ENCODE data around the gene SLC4A4. TPM values are rescaled to one million over a fixed set of nuclear protein-coding genes. Genes with fewer than 3 reads are reported as not detected.

SLC4A4 gene
- total and polyA plus RNA-seq, 12 donors: 0.24 to 1.5 (median 0.59) TPM

- no peak overlapping the region for H3K27ac ChIP-seq
- no peak overlapping the region for H3K4me3 ChIP-seq
- no peaks in the 10 kb centered on the region for H3K27me3 ChIP-seq
- DNase-seq: no peak
- H3K4me1 ChIP-seq (replicated peaks in 1 of 2): no peaks in the 10 kb centered on the region
- H3K9me3 ChIP-seq (replicated peaks in 1 of 3): no peaks in the 10 kb centered on the region
- intact Hi-C loops (cut with DNase I): no loop called here
- TF ChIP-seq CTCF (IDR thresholded peaks at IDR 0.05) (no peak), POLR2A (IDR thresholded peaks at IDR 0.05) (no peak)
- H3K36me3 ChIP-seq (replicated peaks in 1 of 2): no peaks in the 10 kb centered on the region
Measured at GRCh38 chr4:71609651-71610050, 270.8 kb downstream of the SLC4A4 start.

DNA sequence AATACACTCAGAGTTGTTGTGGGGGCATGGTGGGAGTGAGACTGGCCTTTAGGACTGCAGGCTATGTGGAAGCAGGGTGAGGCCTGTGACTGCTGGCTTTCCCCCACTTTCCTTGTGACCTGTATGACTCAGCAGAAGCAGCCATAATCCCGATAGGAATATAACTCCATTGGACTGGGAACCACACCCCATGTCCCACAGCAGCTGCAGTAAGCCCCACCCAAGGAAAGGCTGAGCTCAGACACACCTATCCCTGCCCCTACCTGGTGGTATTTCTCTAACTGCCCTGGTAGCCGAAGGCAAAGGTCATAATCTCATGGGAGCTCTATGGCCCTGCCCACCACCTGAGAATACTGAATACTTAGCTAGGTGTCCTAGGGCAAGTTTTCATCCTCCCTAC is 275.8 kb downstream of the SLC4A4 start:
- H3K4me3 ChIP-seq: no peak overlapping the region
- H3K36me3 ChIP-seq (replicated peaks in 1 of 2): no peaks in the 10 kb centered on the region
- 56 to 100% (median 77%) methylated on average over 1 to 2 of the region's 2 CpGs for WGBS, 4 donors
- no peaks in the 10 kb centered on the region for H3K9me3 ChIP-seq (replicated peaks in 1 of 3)
- DNase-seq: no peak
- H3K27me3 ChIP-seq: no peaks in the 10 kb centered on the region
- TF ChIP-seq CTCF (IDR thresholded peaks at IDR 0.05) (no peak), POLR2A (IDR thresholded peaks at IDR 0.05) (no peak)
- H3K4me1 ChIP-seq (replicated peaks in 1 of 2): no peaks in the 10 kb centered on the region
- H3K27ac ChIP-seq: no peak overlapping the region
- intact Hi-C loops (cut with DNase I): no loop called here

GRCh38 chr4:71616168-71616811 is 277.5 kb downstream of the SLC4A4 start:
- Histone ChIP-seq H3K36me3 (replicated peaks in 1 of 2) (no peaks in the 10 kb centered on the region), H3K27me3 (no peaks in the 10 kb centered on the region), H3K9me3 (replicated peaks in 1 of 3) (no peaks in the 10 kb centered on the region), H3K27ac (no peak overlapping the region), H3K4me1 (replicated peaks in 1 of 2) (no peaks in the 10 kb centered on the region), H3K4me3 (no peak overlapping the region)
- TF ChIP-seq POLR2A (IDR thresholded peaks at IDR 0.05) (no peak), CTCF (IDR thresholded peaks at IDR 0.05) (no peak)
- no peak for DNase-seq
- WGBS, 4 donors: 81 to 90% (median 85%) methylated on average over 2 to 3 of the region's 3 CpGs
- intact Hi-C loops (cut with DNase I): no loop called here
